Measurements from ENCODE around the gene PALD1.
"Not testable (repeated sequence)": the region's sequence is repeated elsewhere in the genome, so short reads cannot be mapped to it uniquely, and the experiment has no call there.

Gene PALD1

DNA sequence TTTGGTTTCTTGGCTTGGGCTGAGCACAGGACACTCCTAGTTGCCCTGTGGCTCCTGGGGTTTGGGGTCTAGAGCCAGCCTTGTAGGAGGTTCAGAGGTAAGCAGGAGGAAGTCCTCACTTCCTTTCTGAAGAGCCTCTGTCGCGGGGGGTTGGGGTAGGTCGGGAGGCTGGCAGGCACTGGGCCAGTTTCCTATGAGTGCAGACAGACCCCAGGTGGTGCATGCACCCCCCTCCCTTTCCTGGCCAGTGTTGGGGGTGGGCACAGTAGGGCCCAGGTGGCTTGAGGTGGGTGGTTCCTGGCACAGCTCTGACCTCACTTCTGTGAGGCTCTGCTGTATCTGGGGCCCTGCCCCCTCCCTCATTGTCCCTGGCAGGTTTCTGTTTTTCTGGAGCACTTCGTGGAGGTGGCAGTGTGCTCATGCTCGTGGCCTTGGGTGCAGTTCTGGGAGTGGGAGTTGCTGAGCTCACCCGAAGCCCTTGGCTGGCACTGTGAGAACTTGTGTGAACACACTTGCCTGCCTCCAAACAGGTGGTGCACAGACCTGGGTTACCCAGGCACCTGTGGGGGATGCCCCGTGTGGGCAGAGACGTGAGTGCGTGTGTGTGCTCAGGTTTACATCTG, 1.8 kb downstream of the PALD1 start:
- DNase-seq (ENCODE audit: low read depth, low spot score): no peak
- H3K27ac ChIP-seq: no peak overlapping the region

DNA sequence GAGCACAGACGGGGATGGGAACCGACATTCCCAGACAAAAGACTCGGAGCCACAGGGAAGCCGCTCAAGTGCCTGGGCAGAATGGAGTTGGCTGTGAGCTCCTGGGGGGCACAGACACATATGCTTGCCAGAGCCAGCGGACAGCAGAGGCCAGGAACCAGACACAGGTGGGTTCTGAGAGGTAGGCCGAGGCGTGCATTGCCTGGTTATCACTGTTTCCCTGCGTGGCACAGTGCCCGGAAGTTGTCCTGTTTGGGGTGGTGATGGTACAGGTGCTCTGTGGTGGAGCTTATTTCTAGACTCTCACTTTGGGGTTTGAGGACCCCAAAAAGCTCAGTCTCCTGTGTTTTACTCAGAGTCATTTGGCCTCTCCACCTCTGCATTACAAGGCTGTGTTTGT, 2.5 kb downstream of the PALD1 start:
- no peak for DNase-seq (ENCODE audit: low read depth, low spot score)
- no peak overlapping the region for H3K27ac ChIP-seq

- no peak for DNase-seq (ENCODE audit: low read depth, low spot score)
- H3K27ac ChIP-seq: no peak overlapping the region
These were observed 3.4 kb downstream of the PALD1 start for GRCh38 chr10:70481831-70482530.

DNA sequence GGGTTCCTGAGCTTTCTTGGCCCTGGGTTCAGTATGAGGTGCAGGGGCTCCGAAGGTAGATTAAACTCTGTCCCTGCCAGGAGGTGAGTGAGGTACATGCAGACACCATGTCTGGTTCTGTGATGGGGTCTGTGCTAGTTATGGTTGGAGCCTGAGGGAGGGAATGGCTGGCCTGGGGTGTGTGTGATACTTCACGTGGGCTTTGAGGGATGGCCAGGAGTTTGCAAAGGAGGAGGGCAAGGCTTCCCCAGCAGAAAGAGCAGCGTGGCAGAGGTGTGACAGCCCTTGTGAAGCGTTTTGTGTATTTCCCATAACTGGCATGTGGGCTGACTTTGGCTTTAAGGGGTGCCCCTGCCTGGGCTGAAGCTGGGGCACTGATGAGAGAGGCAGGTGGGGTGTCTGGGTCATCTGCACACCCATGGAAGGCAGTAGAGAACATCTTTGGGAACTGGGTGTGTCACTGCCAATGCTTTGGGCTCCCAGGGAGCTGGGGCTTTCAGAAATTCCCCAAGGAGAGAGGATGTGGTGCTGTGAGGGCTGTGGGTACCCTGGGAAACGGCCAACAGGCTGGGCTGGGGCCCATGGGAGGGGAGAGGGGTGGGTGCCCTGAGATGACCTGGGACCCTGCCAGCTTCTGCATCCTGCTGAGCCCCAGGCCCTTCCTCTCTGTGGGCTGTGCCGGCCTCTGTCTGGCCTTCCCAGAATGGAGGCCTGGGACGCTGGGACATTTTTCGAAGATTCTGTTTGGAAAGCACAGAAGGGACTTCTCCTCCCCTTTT, 4.6 kb downstream of the PALD1 start:
- DNase-seq (ENCODE audit: low read depth, low spot score): no peak
- H3K27ac ChIP-seq: no peak overlapping the region

DNA sequence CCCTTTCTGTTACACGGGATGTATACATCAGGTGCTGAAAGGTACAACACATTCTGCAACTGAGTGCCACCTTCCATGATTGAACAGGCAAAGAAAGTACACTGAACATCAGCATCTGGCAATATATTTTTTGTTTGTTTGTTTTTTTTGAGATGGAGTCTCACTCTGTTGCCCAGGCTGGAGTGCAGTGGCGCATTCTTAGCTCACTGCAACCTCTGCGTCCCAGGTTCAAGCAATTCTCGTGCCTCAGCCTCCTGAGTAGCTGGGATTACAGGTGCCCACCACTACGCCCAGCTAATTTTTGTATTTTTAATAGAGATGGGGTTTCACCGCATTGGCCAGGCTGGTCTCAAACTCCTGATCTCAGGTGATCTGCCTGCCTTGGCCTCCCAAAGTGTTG, 5.3 kb downstream of the PALD1 start:
- DNase-seq (ENCODE audit: low read depth, low spot score); H3K27ac ChIP-seq: not testable (repeated sequence)

GRCh38 chr10:70487824-70488223, 9.3 kb downstream of the PALD1 start:
- no peak overlapping the region for H3K27ac ChIP-seq
- no peak for DNase-seq (ENCODE audit: low read depth, low spot score)

GRCh38 chr10:70490142-70490541, 11.6 kb downstream of the PALD1 start:
- H3K27ac ChIP-seq: no peak overlapping the region
- no peak for DNase-seq (ENCODE audit: low read depth, low spot score)

DNA sequence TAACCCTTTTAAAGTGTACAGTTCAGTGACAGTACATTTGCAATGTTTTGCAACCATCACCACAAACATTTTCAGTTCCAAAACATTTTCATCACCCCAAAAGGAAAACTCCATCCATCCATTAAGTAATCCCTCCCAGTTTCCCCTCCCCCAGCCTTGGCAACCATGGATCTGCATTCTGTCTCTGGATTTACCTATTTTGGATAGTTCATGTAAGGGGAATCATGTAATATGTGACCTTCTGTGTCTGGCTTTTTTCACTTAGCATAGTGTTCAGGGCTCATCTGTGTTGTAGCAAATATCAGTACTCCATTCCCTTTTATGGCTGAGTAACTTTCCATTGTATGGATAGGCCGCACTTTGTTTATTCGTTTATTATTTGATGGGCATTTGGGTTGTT, 13.0 kb downstream of the PALD1 start:
- no peak overlapping the region for H3K27ac ChIP-seq
- DNase-seq (ENCODE audit: low read depth, low spot score): no peak

GRCh38 chr10:70492786-70493659, 14.5 kb downstream of the PALD1 start:
- no peak for DNase-seq (ENCODE audit: low read depth, low spot score)
- no peak overlapping the region for H3K27ac ChIP-seq

GRCh38 chr10:70493660-70494234, 15.2 kb downstream of the PALD1 start:
- no peak overlapping the region for H3K27ac ChIP-seq
- no peak for DNase-seq (ENCODE audit: low read depth, low spot score)

- H3K27ac ChIP-seq: no peak overlapping the region
- no peak for DNase-seq (ENCODE audit: low read depth, low spot score)
These were observed 16.0 kb downstream of the PALD1 start for GRCh38 chr10:70494536-70494935.

DNA sequence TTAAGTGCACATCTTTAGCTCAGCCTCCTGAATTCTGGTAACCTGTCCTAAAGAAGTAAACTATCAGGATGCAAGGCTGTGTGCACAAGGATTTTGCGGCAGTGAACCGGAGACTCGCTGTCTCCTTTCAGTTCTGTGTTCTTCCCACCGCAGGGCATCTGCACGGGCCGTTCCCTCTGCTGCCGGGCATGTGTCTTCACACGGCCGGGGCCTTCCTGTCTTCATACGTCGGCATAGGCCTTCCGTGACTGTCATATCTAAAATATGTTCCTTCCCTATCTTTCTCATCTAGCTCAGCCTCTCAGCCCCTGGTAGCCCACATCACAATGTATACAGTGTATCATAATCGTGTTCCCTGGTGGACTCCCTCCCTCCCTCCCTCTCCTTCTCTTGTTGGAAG, 16.4 kb downstream of the PALD1 start:
- no peak overlapping the region for H3K27ac ChIP-seq
- DNase-seq (ENCODE audit: low read depth, low spot score): no peak

DNA sequence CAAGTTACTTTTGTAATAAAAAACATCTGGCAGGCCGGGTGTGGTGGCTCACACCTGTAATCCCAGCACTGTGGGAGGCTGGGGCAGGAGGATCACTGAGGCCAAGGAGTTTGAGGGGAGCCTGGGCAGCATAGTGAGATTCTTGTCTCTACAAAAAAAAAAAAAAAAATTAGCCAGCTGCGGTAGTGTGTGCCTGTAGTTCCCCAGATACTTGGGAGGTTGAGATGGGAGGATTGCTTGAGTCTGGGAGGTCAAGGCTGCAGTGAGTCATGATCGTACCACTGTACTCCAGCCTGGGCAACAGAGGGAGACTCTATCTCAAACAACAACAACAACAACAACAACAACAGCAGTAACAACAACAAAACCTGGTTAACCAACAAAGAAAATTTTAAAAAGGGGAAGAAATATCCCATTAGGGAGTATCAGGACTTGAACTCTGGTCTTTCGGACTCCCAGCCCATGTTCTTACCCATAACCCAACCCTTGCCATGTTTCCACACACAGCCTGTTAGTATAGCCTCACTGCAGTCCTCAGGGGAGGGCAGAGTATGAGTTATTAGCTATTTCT, 17.2 kb downstream of the PALD1 start:
- no peak for DNase-seq (ENCODE audit: low read depth, low spot score)
- no peak overlapping the region for H3K27ac ChIP-seq

DNA sequence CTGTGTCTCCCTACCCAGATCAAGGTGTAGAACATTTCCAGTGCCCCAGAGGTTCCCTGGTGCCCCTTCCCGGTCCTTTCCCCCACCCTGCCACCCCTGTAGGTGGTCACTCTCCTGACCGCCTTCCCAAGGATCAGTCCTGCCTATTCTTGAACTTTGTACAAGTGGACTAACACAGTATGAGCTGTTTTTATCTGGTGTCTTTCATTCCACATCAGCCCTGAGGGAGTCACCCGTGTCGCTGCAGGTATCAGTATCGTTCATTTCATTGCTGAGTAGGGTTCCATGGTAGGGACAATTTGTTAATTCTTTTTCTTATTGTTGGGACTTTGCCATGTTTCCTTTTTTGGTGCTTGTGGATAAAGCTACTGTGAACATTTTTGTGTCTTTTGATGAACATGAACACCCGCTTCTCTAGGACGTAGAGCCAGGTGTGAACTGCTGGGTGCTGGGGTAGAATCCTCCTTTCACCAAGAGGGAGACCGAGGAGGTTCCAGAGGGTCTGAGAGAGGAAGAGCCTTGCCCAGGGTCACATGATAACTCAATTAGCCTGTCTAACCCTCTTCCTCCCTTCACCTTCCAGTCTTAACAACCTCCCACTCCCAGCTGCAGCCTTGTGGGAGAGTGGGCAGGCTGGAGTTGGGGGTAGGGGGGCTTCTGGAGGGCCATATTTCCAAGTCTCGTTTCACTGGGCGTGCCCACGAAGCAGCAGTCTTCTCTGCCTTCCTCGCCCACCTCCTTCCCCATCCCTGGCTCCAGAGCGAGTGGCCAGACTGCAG, 18.0 kb downstream of the PALD1 start:
- no peak overlapping the region for H3K27ac ChIP-seq
- DNase-seq (ENCODE audit: low read depth, low spot score): no peak

GRCh38 chr10:70497120-70497545, 18.6 kb downstream of the PALD1 start:
- H3K27ac ChIP-seq: no peak overlapping the region
- no peak for DNase-seq (ENCODE audit: low read depth, low spot score)

- no peak for DNase-seq (ENCODE audit: low read depth, low spot score)
- no peak overlapping the region for H3K27ac ChIP-seq
These were observed 20.6 kb downstream of the PALD1 start for GRCh38 chr10:70498970-70499835.

DNA sequence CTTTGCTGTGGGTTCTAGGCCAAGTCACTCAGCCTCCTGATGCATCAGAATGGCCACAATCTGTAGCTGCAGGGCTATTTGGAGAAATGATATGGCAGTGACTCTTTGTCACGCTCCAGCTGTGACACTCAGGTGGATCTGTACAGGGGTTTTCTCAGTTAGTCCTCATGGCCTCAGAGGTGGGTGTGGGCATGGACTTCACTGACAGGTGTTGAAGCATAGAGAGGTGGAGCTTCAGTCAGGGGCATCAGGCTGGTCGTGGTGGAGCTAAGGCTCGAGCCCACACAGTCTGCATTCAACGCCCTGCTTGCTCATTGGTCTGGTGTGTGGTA, 21.2 kb downstream of the PALD1 start:
- H3K27ac ChIP-seq: no peak overlapping the region
- no peak for DNase-seq (ENCODE audit: low read depth, low spot score)

DNA sequence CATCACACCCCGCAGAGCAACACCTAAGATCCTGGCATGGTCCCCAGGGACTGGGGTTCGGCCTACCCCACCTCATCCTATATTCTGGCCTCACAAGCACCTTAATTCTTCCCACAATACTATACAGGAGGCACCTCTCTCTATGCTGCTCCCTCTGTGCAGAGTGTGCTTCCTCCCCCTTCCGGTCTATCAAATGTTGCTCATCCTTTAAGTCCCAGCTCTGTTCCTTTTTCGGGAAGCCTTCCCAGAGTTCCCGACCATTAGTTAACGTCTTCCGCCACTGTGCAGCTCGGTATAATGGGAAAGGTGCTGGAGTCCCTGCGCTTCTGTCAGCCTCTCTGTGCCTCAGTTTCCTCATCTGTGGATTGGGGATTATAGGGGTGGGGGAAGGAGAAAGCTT, 21.8 kb downstream of the PALD1 start:
- no peak overlapping the region for H3K27ac ChIP-seq
- no peak for DNase-seq (ENCODE audit: low read depth, low spot score)
